SK-N-SH treated with all-trans-retinoic acid at 6 μM for 48 hours (cell line): ENCODE results near the gene LRP2.

Source experiments
- ATAC-seq: fragments of 200-7000 bp; cut with Tn5 transposase; 3 replicates; pipeline ENCODE4 v1.9.1; 2020; ENCODE audit warnings: mild to moderate bottlenecking, moderate library complexity
- BACH2 ChIP-seq: fragments of 250-450 bp; sonication (Bioruptor Pico); IDR thresholded peaks from 2 replicates; pipeline ENCODE4 v1.9.0; 2021; ENCODE audit warnings: mild to moderate bottlenecking, borderline replicate concordance
- CSDC2 ChIP-seq: fragments of 250-450 bp; sonication (Bioruptor Pico); IDR thresholded peaks from 2 replicates; pipeline ENCODE4 v1.5.0; 2020; ENCODE audit warnings: mild to moderate bottlenecking, moderate library complexity
- CSRNP3 ChIP-seq: fragments of 250-450 bp; sonication (Bioruptor Pico); IDR thresholded peaks from 2 replicates; pipeline ENCODE4 v1.5.1; 2021; ENCODE audit warnings: mild to moderate bottlenecking, moderate library complexity
- GLIS3 ChIP-seq: fragments of 250-450 bp; sonication (Bioruptor Pico); IDR thresholded peaks from 2 replicates; pipeline ENCODE4 v1.5.0; 2020; ENCODE audit warnings: mild to moderate bottlenecking, moderate library complexity
- ISL1 ChIP-seq: fragments of 250-450 bp; sonication (Bioruptor Pico); IDR thresholded peaks from 2 replicates; pipeline ENCODE4 v2.1.2; 2022; ENCODE audit warnings: mild to moderate bottlenecking, moderate library complexity
- OSR1 ChIP-seq: fragments of 250-450 bp; sonication (Bioruptor Pico); IDR thresholded peaks from 2 replicates; pipeline ENCODE4 v1.8.0; 2022; ENCODE audit warnings: moderate library complexity, mild to moderate bottlenecking, inconsistent platforms
- POU6F1 ChIP-seq: fragments of 250-450 bp; sonication (Bioruptor Pico); IDR thresholded peaks from 2 replicates; pipeline ENCODE4 v1.8.0; 2021; ENCODE audit warnings: low read depth, mild to moderate bottlenecking, moderate library complexity, borderline replicate concordance
- PPARA ChIP-seq: fragments of 250-450 bp; sonication (Bioruptor Pico); IDR thresholded peaks from 2 replicates; pipeline ENCODE4 v1.5.0; 2020; ENCODE audit warnings: mild to moderate bottlenecking, borderline replicate concordance
- RARB ChIP-seq: fragments of 250-450 bp; sonication (Bioruptor Pico); IDR thresholded peaks from 2 replicates; pipeline ENCODE4 v1.8.0; 2021; ENCODE audit warnings: mild to moderate bottlenecking, moderate library complexity
- SNAI2 ChIP-seq: fragments of 250-450 bp; sonication (Bioruptor Pico); IDR thresholded peaks from 2 replicates; pipeline ENCODE4 v1.5.0; 2020; ENCODE audit warnings: mild to moderate bottlenecking, moderate library complexity
- TCF4 ChIP-seq: fragments of 250-450 bp; sonication (Bioruptor Pico); IDR thresholded peaks from 2 replicates; pipeline ENCODE4 v1.8.0; 2021; ENCODE audit warnings: mild to moderate bottlenecking, moderate library complexity, borderline replicate concordance
- TOX ChIP-seq: fragments of 250-450 bp; sonication (Bioruptor Pico); IDR thresholded peaks from 2 replicates; pipeline ENCODE4 v1.8.0; 2021; ENCODE audit warnings: mild to moderate bottlenecking, moderate library complexity, borderline replicate concordance
- TSHZ2 ChIP-seq: fragments of 250-450 bp; sonication (Bioruptor Pico); IDR thresholded peaks from 2 replicates; pipeline ENCODE4 v1.5.0; 2020; ENCODE audit warnings: mild to moderate bottlenecking, moderate library complexity
- ZC3H10 ChIP-seq: fragments of 250-450 bp; sonication (Bioruptor Pico); IDR thresholded peaks from 2 replicates; pipeline ENCODE4 v1.5.1; 2021; ENCODE audit warnings: mild to moderate bottlenecking, moderate library complexity
- ZFP3 ChIP-seq: fragments of 250-450 bp; sonication (Bioruptor Pico); IDR thresholded peaks from 2 replicates; pipeline ENCODE4 v1.5.0; 2020; ENCODE audit warnings: mild to moderate bottlenecking, moderate library complexity
- ZFP30 ChIP-seq: fragments of 450-650 bp; formaldehyde crosslinking; IDR thresholded peaks from 2 replicates; pipeline ENCODE4 v1.5.0; 2022; ENCODE audit warnings: mild to moderate bottlenecking, moderate library complexity
- ZNF565 ChIP-seq: fragments of 450-650 bp; formaldehyde crosslinking; conservative IDR thresholded peaks from 2 replicates; pipeline ENCODE4 v1.5.0; 2020; ENCODE audit warnings: low read depth, mild to moderate bottlenecking, moderate library complexity
- ZNF8 ChIP-seq: fragments of 450-650 bp; formaldehyde crosslinking; IDR thresholded peaks from 2 replicates; pipeline ENCODE4 v1.5.0; 2020; ENCODE audit warnings: mild to moderate bottlenecking, moderate library complexity
- TF ChIP-seq, protein P1 (sequence below): fragments of 250-450 bp; sonication (Bioruptor Pico); IDR thresholded peaks from 2 replicates; pipeline ENCODE4 v1.8.0; 2020; ENCODE audit warnings: mild to moderate bottlenecking, moderate library complexity, borderline replicate concordance

Gene LRP2

GRCh38 chr2:169119123-169119760 is 243.1 kb downstream of the LRP2 start:
- TF ChIP-seq CSDC2 (CRISPR knock-in tag) (no peak), OSR1 (CRISPR knock-in tag) (no peak), TCF4 (CRISPR knock-in tag) (no peak), RARB (CRISPR knock-in tag) (no peak), TOX (CRISPR knock-in tag) (no peak), TSHZ2 (CRISPR knock-in tag) (no peak), GLIS3 (CRISPR knock-in tag) (no peak), ZFP30 (no peak), ZC3H10 (CRISPR knock-in tag) (no peak)
- TF ChIP-seq, protein P1, sequence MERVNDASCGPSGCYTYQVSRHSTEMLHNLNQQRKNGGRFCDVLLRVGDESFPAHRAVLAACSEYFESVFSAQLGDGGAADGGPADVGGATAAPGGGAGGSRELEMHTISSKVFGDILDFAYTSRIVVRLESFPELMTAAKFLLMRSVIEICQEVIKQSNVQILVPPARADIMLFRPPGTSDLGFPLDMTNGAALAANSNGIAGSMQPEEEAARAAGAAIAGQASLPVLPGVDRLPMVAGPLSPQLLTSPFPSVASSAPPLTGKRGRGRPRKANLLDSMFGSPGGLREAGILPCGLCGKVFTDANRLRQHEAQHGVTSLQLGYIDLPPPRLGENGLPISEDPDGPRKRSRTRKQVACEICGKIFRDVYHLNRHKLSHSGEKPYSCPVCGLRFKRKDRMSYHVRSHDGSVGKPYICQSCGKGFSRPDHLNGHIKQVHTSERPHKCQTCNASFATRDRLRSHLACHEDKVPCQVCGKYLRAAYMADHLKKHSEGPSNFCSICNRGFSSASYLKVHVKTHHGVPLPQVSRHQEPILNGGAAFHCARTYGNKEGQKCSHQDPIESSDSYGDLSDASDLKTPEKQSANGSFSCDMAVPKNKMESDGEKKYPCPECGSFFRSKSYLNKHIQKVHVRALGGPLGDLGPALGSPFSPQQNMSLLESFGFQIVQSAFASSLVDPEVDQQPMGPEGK (CRISPR knock-in tag): no peak
- ATAC-seq: no peak

DNA sequence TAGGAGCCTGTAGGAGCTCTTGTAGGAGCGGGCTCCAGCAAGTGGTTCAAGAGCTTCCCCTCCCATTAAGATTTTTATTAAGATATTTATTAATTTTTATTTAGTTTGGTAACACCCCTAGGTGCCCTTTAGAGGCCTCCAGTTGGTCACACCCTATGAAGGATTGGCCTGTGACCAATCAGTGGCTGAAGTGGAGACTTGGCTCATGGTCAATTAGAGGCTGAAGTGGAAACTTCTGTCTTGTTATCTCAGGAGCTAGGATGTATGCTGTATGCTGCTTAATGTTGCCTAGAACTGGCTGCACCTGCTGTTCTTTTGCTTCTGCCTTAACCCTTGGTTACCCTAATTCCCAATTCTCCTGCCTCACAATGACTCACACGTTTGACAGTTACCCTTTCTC is 244.3 kb downstream of the LRP2 start:
- ATAC-seq: no peak
- no peak for TF ChIP-seq PPARA

DNA sequence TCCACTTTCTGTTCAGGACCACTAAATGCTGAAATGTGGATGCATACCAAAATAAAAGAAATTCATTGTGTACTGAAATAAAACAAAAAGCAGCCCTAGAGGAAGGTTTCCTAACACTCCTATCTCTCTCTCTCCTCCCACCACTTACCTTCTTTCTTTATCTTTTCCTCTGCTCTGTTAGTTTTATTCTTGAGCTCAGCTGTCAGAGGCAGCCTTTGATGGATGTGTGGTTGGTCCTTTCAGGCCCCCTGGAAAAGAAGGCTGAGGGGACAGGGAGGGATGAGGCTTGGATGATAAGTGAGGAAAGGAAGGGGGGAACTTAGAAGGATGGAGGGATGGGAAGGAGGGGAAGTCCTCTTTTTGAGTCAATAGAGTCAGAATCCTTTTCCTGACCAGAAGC is 245.3 kb downstream of the LRP2 start:
- TF ChIP-seq CSDC2 (CRISPR knock-in tag) (no peak), SNAI2 (CRISPR knock-in tag) (no peak), ZNF8 (CRISPR knock-in tag) (no peak), CSRNP3 (CRISPR knock-in tag) (no peak), OSR1 (CRISPR knock-in tag) (no peak), ZFP30 (no peak), POU6F1 (CRISPR knock-in tag) (no peak), ZNF565 (CRISPR knock-in tag) (no peak), PPARA (no peak), ISL1 (CRISPR knock-in tag) (no peak), BACH2 (CRISPR knock-in tag) (no peak), ZC3H10 (CRISPR knock-in tag) (no peak), TCF4 (CRISPR knock-in tag) (no peak), TSHZ2 (CRISPR knock-in tag) (no peak), GLIS3 (CRISPR knock-in tag) (no peak), ZFP3 (CRISPR knock-in tag) (no peak)
- no peak for ATAC-seq
